Stomach (tissue), 9 donors: Measurements from ENCODE around the gene GH2. TPM values are rescaled to one million over a fixed set of nuclear protein-coding genes. Genes with fewer than 3 reads are reported as not detected.
"Not testable (repeated sequence)": the region's sequence is repeated elsewhere in the genome, so short reads cannot be mapped to it uniquely, and the experiment has no call there.

Source experiments
- DNase-seq, 2 donors: peaks; one replicate each; pipeline versions ENCODE4 v3.0.0 to v3.0.0-alpha.2; 2013 to 2019
- H3K27ac ChIP-seq, 5 donors: fragments of 200-600 bp in 4 of 5; sonication (generic) in 4 of 5; one replicate each; pipeline ENCODE4 v1.5.1; 2013 to 2019; ENCODE audit warnings: mild to moderate bottlenecking in 1 of 5, moderate library complexity in 1 of 5
- H3K27me3 ChIP-seq, 3 donors: fragments of 200-600 bp; sonication (generic); one replicate each; pipeline ENCODE4 v1.5.1; 2017 to 2019; ENCODE audit warnings: mixed run types in 1 of 3
- H3K36me3 ChIP-seq, 4 donors: fragments of 200-600 bp; sonication (generic); 1 replicate in 3 of 4; 2 replicates in 1 of 4; pipeline ENCODE4 v1.5.1; 2016 to 2019
- H3K4me1 ChIP-seq, 4 donors: fragments of 200-600 bp; sonication (generic); one replicate each; pipeline ENCODE4 v1.5.1; 2016 to 2019
- H3K4me3 ChIP-seq, 4 donors: fragments of 200-600 bp; sonication (generic) in 3 of 4; one replicate each; pipeline ENCODE4 v1.5.1; 2016 to 2019; ENCODE audit warnings: mild to moderate bottlenecking in 1 of 4
- H3K9me3 ChIP-seq, 4 donors: fragments of 200-600 bp; sonication (generic); one replicate each; pipeline ENCODE4 v1.5.1; 2016 to 2019
- EP300 ChIP-seq: sonication (generic); formaldehyde crosslinking; IDR thresholded peaks from one replicate; pipeline ENCODE4 v1.6.1; 2017; ENCODE audit warnings: antibody characterized with exemption
- POLR2A ChIP-seq, 4 donors: fragments of 450-650 bp; IDR thresholded peaks; one replicate each; pipeline ENCODE4 v1.6.1; 2016; ENCODE audit warnings: antibody characterized with exemption in 4 of 4, control low read depth in 2 of 4, mild to moderate bottlenecking in 1 of 4, moderate library complexity in 1 of 4
- POLR2AphosphoS5 ChIP-seq, 3 donors: sonication (generic); formaldehyde crosslinking; IDR thresholded peaks; one replicate each; pipeline ENCODE4 v1.6.1; 2016; ENCODE audit warnings: antibody characterized with exemption in 3 of 3
- WGBS, 5 donors: extraction: QIAGEN DNeasy Blood & Tissue Kit in 3 of 5; methylation state at CpG; one replicate each; pipeline versions ENCODE4 v1.1.5 to v1.1.7; 2013 to 2018; 5-methylcytosine and 5-hydroxymethylcytosine counted together
- intact Hi-C: fragments of 100-400 bp; cut with DNase I; formaldehyde crosslinking; loops from one replicate; pipeline ENCODE4 v1.15.1; 2023; ENCODE audit warnings: low total_unique reads
- polyA plus RNA-seq, 3 donors: library from polyadenylated mRNA; stranded (reverse); fragments of 200-250 nt; gene quantifications; one replicate each; pipeline ENCODE4 v1.2.3, GENCODE V29; 2013
- total RNA-seq, 5 donors: library from RNA; depleted of rRNA; stranded (reverse); fragments of >200 nt; gene quantifications; one replicate each; pipeline versions ENCODE4 v1.1.0 to v1.2.3, GENCODE V29; 2014 to 2016
- TF ChIP-seq, protein P1 (sequence below), 7 experiments: fragments of 450-650 bp in 4 of 7; fragments of 200-600 bp in 3 of 7; sonication (generic) in 3 of 7; IDR thresholded peaks; one replicate each; pipeline ENCODE4 v1.5.1; 2016 to 2019; ENCODE audit warnings: antibody characterized with exemption in 7 of 7, control low read depth in 2 of 7, mild to moderate bottlenecking in 1 of 7
- donor health status: healthy with polysubstance abuse.
- donor health status: Bipolar disorder and iron deficiency.
- donor health status: healthy.

The GH2 gene
- total and polyA plus RNA-seq, 8 donors: not detected

DNA sequence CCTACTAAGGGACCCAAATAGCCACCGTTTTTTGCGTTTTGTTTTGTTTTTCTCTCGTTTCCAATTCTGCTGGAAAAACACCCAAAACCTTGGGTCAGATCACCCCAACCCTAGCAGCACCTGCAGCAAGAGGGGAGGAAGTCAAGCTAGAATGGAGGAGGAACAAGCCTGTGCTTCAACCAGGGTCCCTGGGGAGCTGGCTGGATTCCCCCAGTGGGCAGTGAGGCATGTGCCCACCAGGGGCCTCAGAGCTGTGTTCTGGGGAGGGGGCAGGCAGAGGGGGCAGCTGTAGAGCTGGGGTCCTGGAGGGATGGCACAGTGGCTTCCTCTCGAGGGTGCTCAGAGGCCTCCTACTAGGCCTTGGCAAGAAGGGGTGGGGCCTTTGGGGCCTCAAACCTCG lies 43.9 kb upstream of the GH2 start:
- intact Hi-C loops: no loop called here
- WGBS, 5 donors: 71 to 80% (median 73%) methylated on average over 5 of the region's 5 CpGs
- Histone ChIP-seq H3K36me3 (no peaks in the 10 kb centered on the region), H3K9me3 (no peaks in the 10 kb centered on the region), H3K4me1 (peaks cover 0 to 1% (median 0%) of the 10 kb centered on the region in 4 donors), H3K27ac (no peak overlapping the region), H3K27me3 (no peaks in the 10 kb centered on the region), H3K4me3 (no peak overlapping the region)
- TF ChIP-seq EP300 (no peak), POLR2AphosphoS5 (IDR thresholded peaks at IDR 0.05) (no peak), POLR2A (IDR thresholded peaks at IDR 0.05) (no peak)
- TF ChIP-seq, protein P1, sequence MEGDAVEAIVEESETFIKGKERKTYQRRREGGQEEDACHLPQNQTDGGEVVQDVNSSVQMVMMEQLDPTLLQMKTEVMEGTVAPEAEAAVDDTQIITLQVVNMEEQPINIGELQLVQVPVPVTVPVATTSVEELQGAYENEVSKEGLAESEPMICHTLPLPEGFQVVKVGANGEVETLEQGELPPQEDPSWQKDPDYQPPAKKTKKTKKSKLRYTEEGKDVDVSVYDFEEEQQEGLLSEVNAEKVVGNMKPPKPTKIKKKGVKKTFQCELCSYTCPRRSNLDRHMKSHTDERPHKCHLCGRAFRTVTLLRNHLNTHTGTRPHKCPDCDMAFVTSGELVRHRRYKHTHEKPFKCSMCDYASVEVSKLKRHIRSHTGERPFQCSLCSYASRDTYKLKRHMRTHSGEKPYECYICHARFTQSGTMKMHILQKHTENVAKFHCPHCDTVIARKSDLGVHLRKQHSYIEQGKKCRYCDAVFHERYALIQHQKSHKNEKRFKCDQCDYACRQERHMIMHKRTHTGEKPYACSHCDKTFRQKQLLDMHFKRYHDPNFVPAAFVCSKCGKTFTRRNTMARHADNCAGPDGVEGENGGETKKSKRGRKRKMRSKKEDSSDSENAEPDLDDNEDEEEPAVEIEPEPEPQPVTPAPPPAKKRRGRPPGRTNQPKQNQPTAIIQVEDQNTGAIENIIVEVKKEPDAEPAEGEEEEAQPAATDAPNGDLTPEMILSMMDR (IDR thresholded peaks at IDR 0.05): no peak
- no peak for DNase-seq

DNA sequence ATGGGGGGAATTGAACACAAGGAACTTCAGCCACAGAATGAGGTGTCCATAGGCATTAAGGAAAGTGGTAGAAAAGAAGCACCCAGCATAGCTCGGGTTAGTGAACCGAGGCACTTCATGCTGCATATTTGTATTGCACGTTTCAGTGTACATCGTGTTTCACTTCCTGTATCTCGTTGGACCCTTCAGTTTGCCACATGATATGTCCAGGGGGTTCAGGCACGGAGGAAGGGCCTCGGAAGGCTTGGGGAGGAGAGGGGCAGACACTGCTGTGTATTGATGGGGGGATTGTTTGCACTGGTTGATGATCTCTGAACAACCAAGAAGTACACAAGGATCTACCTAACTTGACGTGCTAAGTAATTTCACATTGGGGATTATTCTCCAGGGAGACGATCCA lies 40.7 kb upstream of the GH2 start:
- H3K27me3 ChIP-seq: peaks cover 0 to 19% (median 3%) of the 10 kb centered on the region in 3 donors
- H3K4me1 ChIP-seq, H3K27ac ChIP-seq, H3K36me3 ChIP-seq, H3K4me3 ChIP-seq, H3K9me3 ChIP-seq, DNase-seq, intact Hi-C loops: not testable (repeated sequence)
- 70 to 80% (median 72%) methylated on average over 9 of the region's 9 CpGs for WGBS, 5 donors

DNA sequence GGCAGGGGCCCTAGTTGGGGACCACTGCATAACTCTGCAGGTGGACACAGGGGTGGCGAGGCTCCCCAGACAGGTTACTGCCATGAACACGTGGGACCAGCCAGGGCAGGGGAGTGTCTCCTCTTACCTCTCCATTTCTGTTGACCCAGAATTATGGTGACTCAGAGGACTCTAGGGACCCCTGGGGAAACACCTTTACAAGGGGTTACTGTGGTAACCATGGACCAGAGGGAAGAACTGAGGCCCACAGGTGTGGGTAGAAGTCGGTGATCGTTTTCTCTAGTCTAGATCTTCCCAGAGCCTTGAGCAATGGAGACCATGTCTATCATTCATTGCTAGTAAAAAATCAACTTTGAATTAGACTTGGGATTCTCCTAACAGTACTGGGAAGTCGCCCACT lies 39.0 kb upstream of the GH2 start:
- intact Hi-C loops, H3K27ac ChIP-seq, DNase-seq: not testable (repeated sequence)

DNA sequence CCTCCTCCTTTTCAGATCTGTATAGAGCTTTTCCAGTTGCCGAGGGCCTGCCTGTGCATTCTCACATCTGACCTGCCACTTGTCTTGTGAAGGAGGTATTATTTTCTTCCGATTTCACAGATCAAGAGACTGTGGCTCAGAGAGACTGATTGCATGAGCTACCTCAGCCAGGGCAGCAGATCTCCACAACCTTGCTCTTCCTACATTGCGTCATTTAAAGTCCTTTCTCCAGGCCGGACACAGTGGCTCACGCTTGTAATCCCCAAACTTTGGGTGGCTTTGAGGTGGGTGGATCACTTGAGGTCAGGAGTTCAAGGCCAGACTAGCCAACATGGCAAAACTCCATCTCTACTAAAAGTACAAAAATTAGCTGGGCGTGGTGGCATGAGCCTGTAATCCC lies 38.3 kb upstream of the GH2 start:
- H3K9me3 ChIP-seq, H3K27ac ChIP-seq, H3K4me3 ChIP-seq, H3K4me1 ChIP-seq, H3K36me3 ChIP-seq, intact Hi-C loops, DNase-seq: not testable (repeated sequence)
- peaks cover 0 to 19% (median 3%) of the 10 kb centered on the region in 3 donors for H3K27me3 ChIP-seq
- WGBS, 5 donors: 80 to 90% (median 80%) methylated on average over 6 of the region's 6 CpGs

More for the DNA sequence above, 39.0 kb upstream of the GH2 start:
- H3K36me3 ChIP-seq, H3K4me1 ChIP-seq, H3K9me3 ChIP-seq, H3K4me3 ChIP-seq: not testable (repeated sequence)
- H3K27me3 ChIP-seq: peaks cover 0 to 19% (median 3%) of the 10 kb centered on the region in 3 donors
- 80 to 88% (median 84%) methylated on average over 5 of the region's 5 CpGs for WGBS, 5 donors

DNA sequence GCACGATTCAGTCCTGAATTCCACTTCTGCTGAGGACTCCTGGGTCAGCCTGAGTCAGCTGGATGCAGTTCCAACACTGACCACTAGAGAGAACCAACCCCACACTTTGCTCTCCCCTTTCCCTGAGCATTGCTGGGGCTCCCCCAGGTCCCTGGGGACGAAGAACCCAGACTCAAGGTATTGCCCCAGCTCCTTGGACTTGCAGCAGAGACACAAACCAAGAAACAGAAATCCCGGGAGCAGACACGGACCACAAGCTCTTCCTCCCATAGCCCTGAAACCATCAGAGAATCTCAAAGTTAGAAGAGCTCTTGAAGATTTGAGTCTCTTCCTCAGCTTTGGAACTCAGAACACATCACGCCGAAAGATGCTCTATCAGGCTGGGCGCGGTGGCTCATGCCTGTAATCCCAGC lies 37.6 kb upstream of the GH2 start:
- H3K27ac ChIP-seq: no peak overlapping the region
- DNase-seq: peak; percentile 63 to 83
- no peak overlapping the region for H3K4me3 ChIP-seq
- peaks cover 0 to 19% (median 3%) of the 10 kb centered on the region in 3 donors for H3K27me3 ChIP-seq
- no peaks in the 10 kb centered on the region for H3K36me3 ChIP-seq
- TF ChIP-seq, protein P1 (IDR thresholded peaks at IDR 0.05): peak in 6 of 7 experiments; percentile 86 to 98 (median 93)
- TF ChIP-seq POLR2AphosphoS5 (IDR thresholded peaks at IDR 0.05): no peak
- TF ChIP-seq POLR2A (IDR thresholded peaks at IDR 0.05): no peak
- intact Hi-C loops: loop anchor here (10.0 kb wide), 1 partner anchor 215 kb away; the partner anchor contains the start of gene ERN1
- peaks cover 0 to 4% (median 0%) of the 10 kb centered on the region in 4 donors for H3K4me1 ChIP-seq
- H3K9me3 ChIP-seq: no peaks in the 10 kb centered on the region
- WGBS, 5 donors: 42 to 48% (median 44%) methylated on average over 8 of the region's 8 CpGs

DNA sequence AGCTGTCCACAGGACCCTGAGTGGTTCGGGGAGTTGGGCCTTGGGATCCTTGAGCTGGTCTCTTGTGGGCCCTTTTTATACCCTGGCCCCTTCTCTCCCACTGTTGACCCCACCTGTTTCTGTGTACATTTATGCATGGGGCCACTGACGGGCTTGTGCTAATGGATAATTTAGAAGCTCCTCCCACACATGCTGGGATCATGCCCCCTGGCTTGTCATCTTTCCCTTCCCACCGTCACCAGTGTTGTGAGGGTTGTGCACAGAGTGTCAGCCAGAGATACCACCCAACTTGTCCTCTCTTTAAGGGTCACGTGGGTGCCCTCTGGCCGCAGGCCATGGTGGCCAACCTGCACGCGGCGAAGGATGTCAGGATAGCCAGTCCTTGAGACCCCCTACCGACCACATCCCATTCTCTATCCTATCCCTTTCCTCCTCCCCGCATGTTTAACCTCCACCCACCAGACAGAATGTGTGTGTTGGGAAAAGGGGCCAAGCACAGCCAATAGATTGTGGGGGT lies 37.1 kb upstream of the GH2 start, which contains the start of gene GH1:
GH1 (minus strand) TSS at position 51 of the 517 bp plus-strand sequence. CDS start 63 bp downstream, outside the sequence.
- DNase-seq, H3K36me3 ChIP-seq, H3K4me1 ChIP-seq, H3K27ac ChIP-seq, H3K4me3 ChIP-seq, H3K9me3 ChIP-seq: not testable (repeated sequence)
- 44 to 51% (median 46%) methylated on average over 10 of the region's 10 CpGs for WGBS, 5 donors
- peaks cover 0 to 19% (median 3%) of the 10 kb centered on the region in 3 donors for H3K27me3 ChIP-seq
- intact Hi-C loops: loop anchor here (10.0 kb wide), 1 partner anchor 216 kb away; the partner anchor contains the start of gene ERN1
